ENCODE measurements around the gene NEK8. TPM values are rescaled to one million over a fixed set of nuclear protein-coding genes. Genes with fewer than 3 reads are reported as not detected.

NEK8 gene
- total and polyA plus RNA-seq, 9 of the 15 experiments (the other 6 are each of a cell fraction or from before 2014, with no cell fraction given): 0.98 to 16.6 (median 4.6) TPM

DNA sequence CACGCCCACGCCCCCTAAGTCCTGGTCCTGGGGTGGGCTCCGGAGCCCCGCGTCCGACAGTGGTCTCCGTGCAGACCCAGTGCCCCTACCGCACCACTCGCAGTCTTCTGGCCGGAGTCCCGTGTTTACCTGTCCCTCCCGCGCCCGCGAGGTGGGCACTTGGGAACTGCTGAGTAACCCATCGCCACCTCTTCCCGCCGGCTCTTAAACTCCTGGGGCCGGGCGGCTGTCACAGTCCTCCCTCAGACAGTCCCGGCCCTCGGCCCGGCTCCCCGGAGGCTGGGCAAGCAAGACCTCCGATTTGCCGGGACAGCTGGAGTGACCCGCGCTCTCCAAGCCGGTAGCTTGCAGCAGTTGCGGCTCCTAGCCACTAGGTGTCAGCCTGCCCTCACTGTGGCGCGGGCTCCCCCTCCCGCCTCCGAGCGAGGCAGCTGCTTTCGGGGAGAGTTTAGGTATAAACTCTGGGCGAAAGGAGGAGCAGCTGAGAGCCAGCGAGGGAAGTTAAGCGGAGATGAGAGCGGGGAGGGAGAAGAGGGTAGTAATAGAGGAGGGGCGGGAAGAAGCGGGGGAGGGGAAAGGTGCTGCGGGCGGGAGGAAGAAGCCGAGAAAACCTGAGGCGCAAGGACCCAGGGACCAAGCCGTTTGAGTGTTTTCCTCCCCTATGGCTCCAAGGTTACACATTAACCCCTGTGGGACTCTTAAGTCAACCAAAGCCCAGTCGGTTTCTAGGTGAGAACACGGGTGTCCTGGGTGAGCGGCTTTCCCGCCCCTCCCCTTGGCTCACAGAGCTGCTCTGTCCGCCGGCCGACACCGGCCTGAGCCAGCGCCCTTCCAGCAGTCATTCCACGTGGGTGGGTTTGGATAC is 1.7 kb upstream of the NEK8 start (continued):
- TF ChIP-seq, protein P1, sequence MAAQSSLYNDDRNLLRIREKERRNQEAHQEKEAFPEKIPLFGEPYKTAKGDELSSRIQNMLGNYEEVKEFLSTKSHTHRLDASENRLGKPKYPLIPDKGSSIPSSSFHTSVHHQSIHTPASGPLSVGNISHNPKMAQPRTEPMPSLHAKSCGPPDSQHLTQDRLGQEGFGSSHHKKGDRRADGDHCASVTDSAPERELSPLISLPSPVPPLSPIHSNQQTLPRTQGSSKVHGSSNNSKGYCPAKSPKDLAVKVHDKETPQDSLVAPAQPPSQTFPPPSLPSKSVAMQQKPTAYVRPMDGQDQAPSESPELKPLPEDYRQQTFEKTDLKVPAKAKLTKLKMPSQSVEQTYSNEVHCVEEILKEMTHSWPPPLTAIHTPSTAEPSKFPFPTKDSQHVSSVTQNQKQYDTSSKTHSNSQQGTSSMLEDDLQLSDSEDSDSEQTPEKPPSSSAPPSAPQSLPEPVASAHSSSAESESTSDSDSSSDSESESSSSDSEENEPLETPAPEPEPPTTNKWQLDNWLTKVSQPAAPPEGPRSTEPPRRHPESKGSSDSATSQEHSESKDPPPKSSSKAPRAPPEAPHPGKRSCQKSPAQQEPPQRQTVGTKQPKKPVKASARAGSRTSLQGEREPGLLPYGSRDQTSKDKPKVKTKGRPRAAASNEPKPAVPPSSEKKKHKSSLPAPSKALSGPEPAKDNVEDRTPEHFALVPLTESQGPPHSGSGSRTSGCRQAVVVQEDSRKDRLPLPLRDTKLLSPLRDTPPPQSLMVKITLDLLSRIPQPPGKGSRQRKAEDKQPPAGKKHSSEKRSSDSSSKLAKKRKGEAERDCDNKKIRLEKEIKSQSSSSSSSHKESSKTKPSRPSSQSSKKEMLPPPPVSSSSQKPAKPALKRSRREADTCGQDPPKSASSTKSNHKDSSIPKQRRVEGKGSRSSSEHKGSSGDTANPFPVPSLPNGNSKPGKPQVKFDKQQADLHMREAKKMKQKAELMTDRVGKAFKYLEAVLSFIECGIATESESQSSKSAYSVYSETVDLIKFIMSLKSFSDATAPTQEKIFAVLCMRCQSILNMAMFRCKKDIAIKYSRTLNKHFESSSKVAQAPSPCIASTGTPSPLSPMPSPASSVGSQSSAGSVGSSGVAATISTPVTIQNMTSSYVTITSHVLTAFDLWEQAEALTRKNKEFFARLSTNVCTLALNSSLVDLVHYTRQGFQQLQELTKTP (IDR thresholded peaks at IDR 0.05; ENCODE audit: low read depth in 1 of 2, partially characterized antibody in 2 of 2): peak in 1 of 2 experiments; percentile 28
- peak; percentile 64 to 97; a peak in 3 of 4 replicates for TF ChIP-seq SIN3A (IDR thresholded peaks at IDR 0.05; ENCODE audit: borderline replicate concordance in 2 of 2, control insufficient read depth in 1 of 2, low read depth in 2 of 2, low read length in 2 of 2)
- no peak; the same call in 1 of the 2 replicates for TF ChIP-seq OTX1 (CRISPR knock-in tag; IDR thresholded peaks at IDR 0.05)
- TF ChIP-seq PCBP1 (IDR thresholded peaks at IDR 0.05; ENCODE audit: low read depth, low read length, poor library complexity, severe bottlenecking): peak; percentile 31
- TF ChIP-seq, protein P2, sequence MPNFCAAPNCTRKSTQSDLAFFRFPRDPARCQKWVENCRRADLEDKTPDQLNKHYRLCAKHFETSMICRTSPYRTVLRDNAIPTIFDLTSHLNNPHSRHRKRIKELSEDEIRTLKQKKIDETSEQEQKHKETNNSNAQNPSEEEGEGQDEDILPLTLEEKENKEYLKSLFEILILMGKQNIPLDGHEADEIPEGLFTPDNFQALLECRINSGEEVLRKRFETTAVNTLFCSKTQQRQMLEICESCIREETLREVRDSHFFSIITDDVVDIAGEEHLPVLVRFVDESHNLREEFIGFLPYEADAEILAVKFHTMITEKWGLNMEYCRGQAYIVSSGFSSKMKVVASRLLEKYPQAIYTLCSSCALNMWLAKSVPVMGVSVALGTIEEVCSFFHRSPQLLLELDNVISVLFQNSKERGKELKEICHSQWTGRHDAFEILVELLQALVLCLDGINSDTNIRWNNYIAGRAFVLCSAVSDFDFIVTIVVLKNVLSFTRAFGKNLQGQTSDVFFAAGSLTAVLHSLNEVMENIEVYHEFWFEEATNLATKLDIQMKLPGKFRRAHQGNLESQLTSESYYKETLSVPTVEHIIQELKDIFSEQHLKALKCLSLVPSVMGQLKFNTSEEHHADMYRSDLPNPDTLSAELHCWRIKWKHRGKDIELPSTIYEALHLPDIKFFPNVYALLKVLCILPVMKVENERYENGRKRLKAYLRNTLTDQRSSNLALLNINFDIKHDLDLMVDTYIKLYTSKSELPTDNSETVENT (CRISPR knock-in tag; IDR thresholded peaks at IDR 0.05): peak; percentile 14; the same call in 1 of the 2 replicates
- no peak for TF ChIP-seq MAFK (IDR thresholded peaks at IDR 0.05; ENCODE audit: low read length)
- no peak for TF ChIP-seq RERE (CRISPR knock-in tag; IDR thresholded peaks at IDR 0.05; ENCODE audit: borderline replicate concordance)
- TF ChIP-seq SMC3 (conservative IDR thresholded peaks at IDR 0.05; ENCODE audit: insufficient read depth, low read depth, low read length): peak; percentile 97
- TF ChIP-seq SUPT5H (IDR thresholded peaks at IDR 0.05): peak; percentile 28; the same call in 1 of the 2 replicates
- TF ChIP-seq RCOR1 (IDR thresholded peaks at IDR 0.05; ENCODE audit: borderline replicate concordance in 1 of 2, low read depth in 2 of 2, low read length in 2 of 2): peak; percentile 69 to 88; a peak in 3 of 4 replicates
- TF ChIP-seq ZNF384 (IDR thresholded peaks at IDR 0.05; ENCODE audit: low read depth, low read length): peak; percentile 55; the same call in 1 of the 2 replicates
- TF ChIP-seq ZNF232 (CRISPR knock-in tag; IDR thresholded peaks at IDR 0.05): no peak
- TF ChIP-seq KAT2B (IDR thresholded peaks at IDR 0.05; ENCODE audit: low read depth, low read length): no peak
- TF ChIP-seq HLTF (IDR thresholded peaks at IDR 0.05): no peak; the same call in 1 of the 2 replicates

Measured in K562 (cell line).